ENCODE data around the gene ME1.
"Not testable (repeated sequence)": the region's sequence is repeated elsewhere in the genome, so short reads cannot be mapped to it uniquely, and the experiment has no call there.

Gene ME1

GRCh38 chr6:83343121-83343520, 87.7 kb downstream of the ME1 start:
- no peak for DNase-seq

GRCh38 chr6:83341765-83342164, 89.1 kb downstream of the ME1 start:
- no peak for DNase-seq

GRCh38 chr6:83333916-83334315, 96.9 kb downstream of the ME1 start:
- DNase-seq = not testable (repeated sequence)

GRCh38 chr6:83333500-83333899, 97.4 kb downstream of the ME1 start:
- DNase-seq = no peak

GRCh38 chr6:83314693-83315092, 116.2 kb downstream of the ME1 start:
- no peak for DNase-seq

- DNase-seq = no peak
Measured at GRCh38 chr6:83313882-83314281, 117.0 kb downstream of the ME1 start.

GRCh38 chr6:83311231-83311630, 119.6 kb downstream of the ME1 start:
- no peak for DNase-seq

- DNase-seq = no peak
Measured at GRCh38 chr6:83310046-83310445, 120.8 kb downstream of the ME1 start.

- no peak for DNase-seq
Measured at GRCh38 chr6:83309344-83309743, 121.5 kb downstream of the ME1 start.

- peak; percentile 4 for DNase-seq
Measured at GRCh38 chr6:83308833-83309232, 122.0 kb downstream of the ME1 start.

- DNase-seq = no peak
Measured at GRCh38 chr6:83307849-83308248, 123.0 kb downstream of the ME1 start.

GRCh38 chr6:83303426-83303825, 127.4 kb downstream of the ME1 start:
- no peak for DNase-seq

GRCh38 chr6:83294676-83295075, 136.2 kb downstream of the ME1 start:
- DNase-seq = no peak

GRCh38 chr6:83292900-83293843, 137.7 kb downstream of the ME1 start:
- DNase-seq = no peak

- DNase-seq = not testable (repeated sequence)
Measured at GRCh38 chr6:83287298-83287697, 143.6 kb downstream of the ME1 start.

- DNase-seq = no peak
Measured at GRCh38 chr6:83285917-83286316, 144.9 kb downstream of the ME1 start.

- DNase-seq = no peak
Measured at GRCh38 chr6:83273596-83273995, 157.3 kb downstream of the ME1 start.

- no peak for DNase-seq
Measured at GRCh38 chr6:83270971-83271719, 159.7 kb downstream of the ME1 start.

- DNase-seq = no peak
Measured at GRCh38 chr6:83265384-83265783, 165.5 kb downstream of the ME1 start.

GRCh38 chr6:83260577-83260976, 170.3 kb downstream of the ME1 start:
- DNase-seq = no peak

- no peak for DNase-seq
Measured at GRCh38 chr6:83258517-83258916, 172.3 kb downstream of the ME1 start.

- no peak for DNase-seq
Measured at GRCh38 chr6:83257791-83258190, 173.1 kb downstream of the ME1 start.

GRCh38 chr6:83256719-83257118, 174.1 kb downstream of the ME1 start:
- DNase-seq = not testable (repeated sequence)

- no peak for DNase-seq
Measured at GRCh38 chr6:83252719-83253118, 178.1 kb downstream of the ME1 start.

All from CD4-positive, alpha-beta T cell treated with Interleukin-21 for 1 hour (primary cell).